DND-41 (cell line): ENCODE results near the gene DNM3.

Source experiments
- EZH2 ChIP-seq: IDR thresholded peaks from 3 replicates; pipeline ENCODE4 v1.6.1; 2012; ENCODE audit warnings: borderline replicate concordance, low read depth, mild to moderate bottlenecking, moderate library complexity, low read length, inconsistent platforms; ENCODE audit not compliant: severe bottlenecking
- TF ChIP-seq, protein P1 (sequence below): IDR thresholded peaks from 2 replicates; pipeline ENCODE4 v1.5.1; 2012; ENCODE audit warnings: borderline replicate concordance, low read length, moderate library complexity, mild to moderate bottlenecking; ENCODE audit not compliant: poor library complexity, severe bottlenecking; ENCODE audit errors: extremely low read depth

DNA sequence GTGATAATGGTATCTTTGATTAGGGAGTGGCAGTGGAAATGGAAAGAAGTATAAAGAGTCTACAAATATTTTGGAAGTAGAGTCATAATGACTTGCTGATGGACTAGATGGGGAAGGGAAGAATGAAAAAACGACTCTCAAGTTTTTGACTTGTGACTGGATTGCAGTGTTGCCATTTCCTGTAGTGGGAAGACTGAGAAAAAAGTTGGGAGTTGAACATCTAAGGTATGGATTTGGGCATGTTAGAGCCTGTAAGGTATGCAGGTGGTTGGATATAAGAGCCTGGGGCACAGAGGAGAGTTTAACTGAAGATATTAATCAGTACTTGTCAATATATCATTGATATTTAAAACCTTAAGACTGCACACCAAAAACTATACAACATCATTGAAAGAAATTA is 19.4 kb downstream of the DNM3 start:
- TF ChIP-seq, protein P1, sequence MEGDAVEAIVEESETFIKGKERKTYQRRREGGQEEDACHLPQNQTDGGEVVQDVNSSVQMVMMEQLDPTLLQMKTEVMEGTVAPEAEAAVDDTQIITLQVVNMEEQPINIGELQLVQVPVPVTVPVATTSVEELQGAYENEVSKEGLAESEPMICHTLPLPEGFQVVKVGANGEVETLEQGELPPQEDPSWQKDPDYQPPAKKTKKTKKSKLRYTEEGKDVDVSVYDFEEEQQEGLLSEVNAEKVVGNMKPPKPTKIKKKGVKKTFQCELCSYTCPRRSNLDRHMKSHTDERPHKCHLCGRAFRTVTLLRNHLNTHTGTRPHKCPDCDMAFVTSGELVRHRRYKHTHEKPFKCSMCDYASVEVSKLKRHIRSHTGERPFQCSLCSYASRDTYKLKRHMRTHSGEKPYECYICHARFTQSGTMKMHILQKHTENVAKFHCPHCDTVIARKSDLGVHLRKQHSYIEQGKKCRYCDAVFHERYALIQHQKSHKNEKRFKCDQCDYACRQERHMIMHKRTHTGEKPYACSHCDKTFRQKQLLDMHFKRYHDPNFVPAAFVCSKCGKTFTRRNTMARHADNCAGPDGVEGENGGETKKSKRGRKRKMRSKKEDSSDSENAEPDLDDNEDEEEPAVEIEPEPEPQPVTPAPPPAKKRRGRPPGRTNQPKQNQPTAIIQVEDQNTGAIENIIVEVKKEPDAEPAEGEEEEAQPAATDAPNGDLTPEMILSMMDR: no peak
- TF ChIP-seq EZH2: no peak
